ENCODE measurements around the gene RAD9B. TPM values are rescaled to one million over a fixed set of nuclear protein-coding genes. Genes with fewer than 3 reads are reported as not detected.

RAD9B gene
- polyA plus RNA-seq, 3 donors: 1.1 to 3.0 (median 1.3) TPM

DNA sequence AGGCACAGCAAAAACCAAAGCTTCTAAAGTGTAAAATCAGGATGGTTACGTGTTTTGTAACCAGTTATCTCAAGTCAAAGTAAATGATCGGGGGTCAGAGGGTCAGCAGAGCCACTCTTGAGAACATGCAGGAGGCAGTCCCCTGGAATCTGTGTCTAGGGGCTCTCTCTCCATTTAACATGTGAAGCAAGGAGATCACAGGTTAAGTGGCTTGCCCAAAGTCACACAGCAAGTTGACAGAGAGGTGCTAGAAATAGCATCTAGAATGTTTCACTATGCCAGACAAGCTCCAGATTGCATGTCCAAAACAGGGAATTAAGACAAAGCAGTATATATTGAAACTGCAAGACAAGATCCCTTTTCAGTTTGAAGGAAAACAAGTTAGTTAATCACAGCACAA lies 47.6 kb downstream of the RAD9B start:
- H3K9ac ChIP-seq (ENCODE audit: insufficient read depth, low read length, poor library complexity, severe bottlenecking): no peak overlapping the region
- peaks cover 100% of the 10 kb centered on the region for H4K20me1 ChIP-seq (ENCODE audit: insufficient read depth, low read length)
- H3K4me2 ChIP-seq (replicated peaks; ENCODE audit: extremely low read depth, low read length, poor library complexity, severe bottlenecking): no peak overlapping the region
- peaks cover 96% of the 10 kb centered on the region for H3K79me2 ChIP-seq (ENCODE audit: insufficient read depth, low read length)
- H3K36me3 Mint-ChIP-seq: peaks cover 49 to 56% of the 10 kb centered on the region in 2 donors
- H3K27me3 Mint-ChIP-seq (ENCODE audit: low read depth in 3 of 3): peaks cover 0 to 2% (median 0%) of the 10 kb centered on the region in 3 donors
- intact Hi-C loops (cut with micrococcal nuclease): loop anchor here (2.0 to 10.0 kb wide), 3 partner anchors 51 to 145 kb away; partner anchors contain the start of gene ARPC3 (in 1 of the 2)
- peaks cover 0 to 1% (median 0%) of the 10 kb centered on the region in 7 donors for H3K9me3 Mint-ChIP-seq
- no peak for DNase-seq
- H3K4me1 Mint-ChIP-seq: peaks cover 29% of the 10 kb centered on the region
- WGBS (ENCODE audit: insufficient coverage): no CpG with 5 or more reads among the region's 2 CpGs
- no peaks in the 10 kb centered on the region for H3K9me3 ChIP-seq (replicated peaks in 1 of 2; ENCODE audit: control insufficient read depth in 1 of 2, insufficient read depth in 1 of 2, low read length in 2 of 2)
- H3K4me3 Mint-ChIP-seq: no peak overlapping the region
- peaks cover 23 to 69% of the 10 kb centered on the region in 2 donors for H3K36me3 ChIP-seq (replicated peaks in 1 of 2; ENCODE audit: control insufficient read depth in 1 of 2, insufficient read depth in 2 of 2, low read length in 2 of 2)
- H3K27ac Mint-ChIP-seq: peak overlapping the region in 1 of 7 donors; percentile 33
- TF ChIP-seq, protein P1, sequence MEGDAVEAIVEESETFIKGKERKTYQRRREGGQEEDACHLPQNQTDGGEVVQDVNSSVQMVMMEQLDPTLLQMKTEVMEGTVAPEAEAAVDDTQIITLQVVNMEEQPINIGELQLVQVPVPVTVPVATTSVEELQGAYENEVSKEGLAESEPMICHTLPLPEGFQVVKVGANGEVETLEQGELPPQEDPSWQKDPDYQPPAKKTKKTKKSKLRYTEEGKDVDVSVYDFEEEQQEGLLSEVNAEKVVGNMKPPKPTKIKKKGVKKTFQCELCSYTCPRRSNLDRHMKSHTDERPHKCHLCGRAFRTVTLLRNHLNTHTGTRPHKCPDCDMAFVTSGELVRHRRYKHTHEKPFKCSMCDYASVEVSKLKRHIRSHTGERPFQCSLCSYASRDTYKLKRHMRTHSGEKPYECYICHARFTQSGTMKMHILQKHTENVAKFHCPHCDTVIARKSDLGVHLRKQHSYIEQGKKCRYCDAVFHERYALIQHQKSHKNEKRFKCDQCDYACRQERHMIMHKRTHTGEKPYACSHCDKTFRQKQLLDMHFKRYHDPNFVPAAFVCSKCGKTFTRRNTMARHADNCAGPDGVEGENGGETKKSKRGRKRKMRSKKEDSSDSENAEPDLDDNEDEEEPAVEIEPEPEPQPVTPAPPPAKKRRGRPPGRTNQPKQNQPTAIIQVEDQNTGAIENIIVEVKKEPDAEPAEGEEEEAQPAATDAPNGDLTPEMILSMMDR (IDR thresholded peaks at IDR 0.05): no peak
- H3K4me3 ChIP-seq (replicated peaks in 1 of 3; ENCODE audit: low read depth in 2 of 3, low read length in 3 of 3): no peak overlapping the region
- H3K27me3 ChIP-seq (ENCODE audit: control insufficient read depth in 2 of 2, insufficient read depth in 2 of 2, low read length in 2 of 2): no peaks in the 10 kb centered on the region
- H3K4me1 ChIP-seq (ENCODE audit: control insufficient read depth in 1 of 2, insufficient read depth in 2 of 2, low read length in 2 of 2): peaks cover 0 to 18% of the 10 kb centered on the region in 2 donors
- no peak overlapping the region for H2AFZ ChIP-seq (ENCODE audit: insufficient read depth, low read depth, low read length, poor library complexity, severe bottlenecking)
- H3K27ac ChIP-seq (ENCODE audit: low read depth in 1 of 2, low read length in 2 of 2): no peak overlapping the region

DNA sequence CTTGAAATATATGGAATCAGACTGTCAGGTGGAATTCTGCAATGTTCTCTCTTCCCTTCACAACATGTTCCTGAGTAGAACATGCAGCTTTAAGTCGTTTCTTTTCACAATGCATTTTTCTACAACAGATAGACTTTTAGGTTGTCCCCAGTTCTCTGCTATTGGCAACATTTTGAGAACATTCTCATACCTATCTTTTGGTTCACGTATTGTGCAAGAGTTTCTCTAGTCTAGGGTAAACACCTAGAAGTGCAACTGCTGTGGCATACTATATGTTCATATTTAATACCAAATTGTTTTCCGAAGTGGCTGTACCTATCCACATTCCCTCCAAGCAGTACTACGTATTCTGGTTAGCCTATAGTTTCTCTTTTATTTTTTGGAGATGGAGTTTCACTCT lies 48.9 kb downstream of the RAD9B start:
- DNase-seq: no peak
- H3K4me2 ChIP-seq (replicated peaks; ENCODE audit: extremely low read depth, low read length, poor library complexity, severe bottlenecking): no peak overlapping the region
- no peak overlapping the region for H3K9ac ChIP-seq (ENCODE audit: insufficient read depth, low read length, poor library complexity, severe bottlenecking)
- peaks cover 99% of the 10 kb centered on the region for H3K79me2 ChIP-seq (ENCODE audit: insufficient read depth, low read length)
- H2AFZ ChIP-seq (ENCODE audit: insufficient read depth, low read depth, low read length, poor library complexity, severe bottlenecking): no peak overlapping the region
- peaks cover 10 to 21% of the 10 kb centered on the region in 2 donors for H3K4me1 ChIP-seq (ENCODE audit: control insufficient read depth in 1 of 2, insufficient read depth in 2 of 2, low read length in 2 of 2)
- Mint-ChIP-seq H3K27me3 (ENCODE audit: low read depth in 3 of 3) (peaks cover 0 to 2% (median 0%) of the 10 kb centered on the region in 3 donors), H3K4me3 (no peak overlapping the region), H3K36me3 (peaks cover 40 to 44% of the 10 kb centered on the region in 2 donors), H3K27ac (no peak overlapping the region), H3K9me3 (peaks cover 0 to 1% (median 0%) of the 10 kb centered on the region in 7 donors), H3K4me1 (peaks cover 30% of the 10 kb centered on the region)
- no peak overlapping the region for H3K4me3 ChIP-seq (replicated peaks in 1 of 3; ENCODE audit: low read depth in 2 of 3, low read length in 3 of 3)
- peaks cover 16 to 56% of the 10 kb centered on the region in 2 donors for H3K36me3 ChIP-seq (replicated peaks in 1 of 2; ENCODE audit: control insufficient read depth in 1 of 2, insufficient read depth in 2 of 2, low read length in 2 of 2)
- TF ChIP-seq, protein P1 (IDR thresholded peaks at IDR 0.05): no peak
- no peaks in the 10 kb centered on the region for H3K27me3 ChIP-seq (ENCODE audit: control insufficient read depth in 2 of 2, insufficient read depth in 2 of 2, low read length in 2 of 2)
- no peak overlapping the region for H3K27ac ChIP-seq (ENCODE audit: low read depth in 1 of 2, low read length in 2 of 2)
- H4K20me1 ChIP-seq (ENCODE audit: insufficient read depth, low read length): peaks cover 100% of the 10 kb centered on the region
- WGBS (ENCODE audit: insufficient coverage): 100% methylated on average over 1 of the region's 4 CpGs
- no peaks in the 10 kb centered on the region for H3K9me3 ChIP-seq (replicated peaks in 1 of 2; ENCODE audit: control insufficient read depth in 1 of 2, insufficient read depth in 1 of 2, low read length in 2 of 2)
- intact Hi-C loops (cut with micrococcal nuclease): loop anchor here (2.0 to 10.0 kb wide), 3 partner anchors 50 to 144 kb away; partner anchors contain the start of gene ARPC3 (in 1 of the 2)

Small RNA genes lying within 50 kb of the gene (small RNA-seq; reads per million reads assigned to genes)
- not detected for gene RF00278 (ENCODE audit: insufficient read length, low read depth)

Other genes with a start within 250 kb of the RAD9B start
- 10 to 100 TPM in 1 of 3 donors, 1 to 10 TPM in 2; 4.5 to 83.1 (median 6.9) TPM for gene ATP2A2, start 221.1 kb upstream of the RAD9B start, polyA plus RNA-seq
- 10 to 100 TPM; 12.9 to 41.6 (median 17.2) TPM for gene ANAPC7, start 98.6 kb upstream of the RAD9B start, polyA plus RNA-seq
- gene ARPC3, start 52.0 kb upstream of the RAD9B start, polyA plus RNA-seq: 1,000 to 10,000 TPM in 2 of 3 donors, 100 to 1,000 TPM in 1; 133 to 1,727 (median 1,716) TPM
- 10 to 100 TPM in 2 of 3 donors, 1 to 10 TPM in 1; 7.3 to 52.4 (median 25.3) TPM for gene GPN3, start 34.1 kb upstream of the RAD9B start, polyA plus RNA-seq
- gene FAM216A, start 33.5 kb upstream of the RAD9B start, polyA plus RNA-seq: 10 to 100 TPM in 1 of 3 donors, 1 to 10 TPM in 2; 5.1 to 10.9 (median 6.2) TPM
- 100 to 1,000 TPM; 224 to 409 (median 342) TPM for gene VPS29, start 220 bp upstream of the RAD9B start, polyA plus RNA-seq
- 10 to 100 TPM; 11.6 to 36.5 (median 15.1) TPM for gene PPTC7, start 81.0 kb downstream of the RAD9B start, polyA plus RNA-seq
- 1 to 10 TPM; 4.0 to 6.1 (median 4.5) TPM for gene TCTN1, start 111.8 kb downstream of the RAD9B start, polyA plus RNA-seq
- gene HVCN1, start 186.8 kb downstream of the RAD9B start, polyA plus RNA-seq: 100 to 1,000 TPM; 119 to 167 (median 121) TPM
- gene PPP1CC, start 240.6 kb downstream of the RAD9B start, polyA plus RNA-seq: 100 to 1,000 TPM in 2 of 3 donors, 10 to 100 TPM in 1; 63.2 to 139 (median 128) TPM